GM18867 (cell line): Measurements from ENCODE around the gene ULBP2.

ENCODE experiments used
- ATAC-seq: cut with Tn5 transposase; IDR thresholded peaks from one replicate; pipeline ENCODE4 v1.9.1; 2021; ENCODE audit warnings: mild to moderate bottlenecking, moderate library complexity; ENCODE audit not compliant: unreplicated experiment

The ULBP2 gene

GRCh38 chr6:149995971-149996370, 54.2 kb downstream of the ULBP2 start:
- no peak for ATAC-seq
